Esophagus muscularis mucosa (tissue), 4 donors: ENCODE data around the gene CCDC74A.
"Not testable (repeated sequence)": the region's sequence is repeated elsewhere in the genome, so short reads cannot be mapped to it uniquely, and the experiment has no call there.

Experiments used
- EP300 ChIP-seq: sonication (generic); formaldehyde crosslinking; IDR thresholded peaks from one replicate; pipeline ENCODE4 v1.6.1; 2017; ENCODE audit warnings: antibody characterized with exemption
- POLR2A ChIP-seq: fragments of 450-650 bp; IDR thresholded peaks from one replicate; pipeline ENCODE4 v1.6.1; 2017; ENCODE audit warnings: antibody characterized with exemption, moderate library complexity, mild to moderate bottlenecking, low read depth
- POLR2AphosphoS5 ChIP-seq, 2 donors: sonication (generic); formaldehyde crosslinking; IDR thresholded peaks; one replicate each; pipeline ENCODE4 v1.6.1; 2017; ENCODE audit warnings: antibody characterized with exemption in 2 of 2
- TF ChIP-seq, protein P1 (sequence below), 3 experiments: fragments of 200-600 bp in 2 of 3; fragments of 450-650 bp in 1 of 3; sonication (generic) in 2 of 3; IDR thresholded peaks; one replicate each; pipeline ENCODE4 v1.5.1; 2017 to 2019; ENCODE audit warnings: antibody characterized with exemption in 3 of 3, mild to moderate bottlenecking in 2 of 3, moderate library complexity in 1 of 3

DNA sequence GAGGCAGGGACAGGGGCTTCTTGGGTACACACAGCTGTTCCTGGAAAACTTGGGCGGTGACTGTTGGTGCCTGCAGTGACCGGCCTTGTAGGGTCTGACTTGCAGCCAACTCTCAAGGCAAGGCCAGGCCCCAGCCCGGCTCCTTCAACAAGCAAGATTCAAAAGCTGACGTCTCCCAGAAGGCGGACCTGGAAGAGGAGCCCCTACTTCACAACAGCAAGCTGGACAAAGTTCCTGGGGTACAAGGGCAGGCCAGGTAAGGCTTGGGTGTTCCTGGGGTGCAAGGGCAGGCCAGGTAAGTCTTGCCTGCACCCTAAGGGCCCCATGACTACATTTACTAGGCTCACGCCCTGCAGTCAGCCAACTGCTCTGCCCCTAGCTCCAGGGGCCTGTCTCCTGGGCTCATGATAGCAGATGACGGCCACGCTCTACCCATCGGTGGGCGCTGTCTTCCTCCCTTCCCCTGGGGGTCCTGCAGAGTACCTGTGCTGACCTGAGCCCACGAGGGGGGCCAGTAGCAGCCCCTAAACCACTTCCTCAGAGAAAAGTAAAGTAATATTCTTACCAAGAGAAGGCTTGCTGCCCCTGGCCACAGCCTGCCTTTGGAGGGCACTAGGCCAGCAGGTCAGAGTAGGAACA is 4.0 kb downstream of the CCDC74A start:
- not testable (repeated sequence) for TF ChIP-seq POLR2A; EP300; POLR2AphosphoS5 (IDR thresholded peaks at IDR 0.05)
- TF ChIP-seq, protein P1, sequence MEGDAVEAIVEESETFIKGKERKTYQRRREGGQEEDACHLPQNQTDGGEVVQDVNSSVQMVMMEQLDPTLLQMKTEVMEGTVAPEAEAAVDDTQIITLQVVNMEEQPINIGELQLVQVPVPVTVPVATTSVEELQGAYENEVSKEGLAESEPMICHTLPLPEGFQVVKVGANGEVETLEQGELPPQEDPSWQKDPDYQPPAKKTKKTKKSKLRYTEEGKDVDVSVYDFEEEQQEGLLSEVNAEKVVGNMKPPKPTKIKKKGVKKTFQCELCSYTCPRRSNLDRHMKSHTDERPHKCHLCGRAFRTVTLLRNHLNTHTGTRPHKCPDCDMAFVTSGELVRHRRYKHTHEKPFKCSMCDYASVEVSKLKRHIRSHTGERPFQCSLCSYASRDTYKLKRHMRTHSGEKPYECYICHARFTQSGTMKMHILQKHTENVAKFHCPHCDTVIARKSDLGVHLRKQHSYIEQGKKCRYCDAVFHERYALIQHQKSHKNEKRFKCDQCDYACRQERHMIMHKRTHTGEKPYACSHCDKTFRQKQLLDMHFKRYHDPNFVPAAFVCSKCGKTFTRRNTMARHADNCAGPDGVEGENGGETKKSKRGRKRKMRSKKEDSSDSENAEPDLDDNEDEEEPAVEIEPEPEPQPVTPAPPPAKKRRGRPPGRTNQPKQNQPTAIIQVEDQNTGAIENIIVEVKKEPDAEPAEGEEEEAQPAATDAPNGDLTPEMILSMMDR (IDR thresholded peaks at IDR 0.05), result not testable (repeated sequence)
